ENCODE measurements around the gene RNF5. TPM values are rescaled to one million over a fixed set of nuclear protein-coding genes. Genes with fewer than 3 reads are reported as not detected.

The RNF5 gene
- total and polyA plus RNA-seq, 2 experiments from 2014 or later = 133 to 169 TPM

DNA sequence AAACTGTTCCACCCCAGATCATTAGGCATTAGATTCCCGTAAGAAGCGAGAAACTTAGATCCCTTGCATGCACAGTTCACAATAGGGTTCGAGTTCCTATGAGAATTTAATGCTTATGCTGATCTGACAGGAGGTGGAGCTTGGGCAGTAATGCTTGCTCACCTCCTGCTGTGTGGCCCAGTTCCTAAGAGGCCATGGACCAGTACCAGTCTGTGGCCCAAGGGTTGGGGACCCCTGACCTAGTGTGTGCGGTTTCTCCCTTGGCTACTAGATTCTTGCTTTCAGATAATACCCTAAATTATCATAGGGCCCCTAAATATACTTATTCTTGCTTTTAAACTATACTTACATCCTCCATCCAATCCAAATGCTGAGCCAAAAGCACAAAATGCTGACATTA is 16.2 kb downstream of the RNF5 start:
- DNase-seq (ENCODE audit: low spot score) = no peak
- Histone ChIP-seq H3K27me3 (no peaks in the 10 kb centered on the region), H2AFZ (no peak overlapping the region), H4K20me1 (ENCODE audit: insufficient read depth, poor library complexity, severe bottlenecking) (no peaks in the 10 kb centered on the region), H3K4me2 (peak overlapping the region; percentile 79), H3K9me3 (ENCODE audit: low read depth) (no peaks in the 10 kb centered on the region), H3K36me3 (replicated peaks; ENCODE audit: insufficient read depth, low read depth) (no peaks in the 10 kb centered on the region), H3K4me1 (ENCODE audit: insufficient read depth) (peaks cover 32% of the 10 kb centered on the region), H3K27ac (peak overlapping the region; percentile 94), H3K4me3 (no peak overlapping the region), H3K9me2 (replicated peaks; ENCODE audit: insufficient read depth) (no peaks in the 10 kb centered on the region), H3K79me2 (peaks cover 8% of the 10 kb centered on the region)
- TF ChIP-seq EZH2phosphoT487 (IDR thresholded peaks at IDR 0.05; ENCODE audit: low read depth, severe bottlenecking, unreplicated experiment) (no peak), EZH2 (IDR thresholded peaks at IDR 0.05; ENCODE audit: borderline replicate concordance) (no peak)
- TF ChIP-seq, protein P1, sequence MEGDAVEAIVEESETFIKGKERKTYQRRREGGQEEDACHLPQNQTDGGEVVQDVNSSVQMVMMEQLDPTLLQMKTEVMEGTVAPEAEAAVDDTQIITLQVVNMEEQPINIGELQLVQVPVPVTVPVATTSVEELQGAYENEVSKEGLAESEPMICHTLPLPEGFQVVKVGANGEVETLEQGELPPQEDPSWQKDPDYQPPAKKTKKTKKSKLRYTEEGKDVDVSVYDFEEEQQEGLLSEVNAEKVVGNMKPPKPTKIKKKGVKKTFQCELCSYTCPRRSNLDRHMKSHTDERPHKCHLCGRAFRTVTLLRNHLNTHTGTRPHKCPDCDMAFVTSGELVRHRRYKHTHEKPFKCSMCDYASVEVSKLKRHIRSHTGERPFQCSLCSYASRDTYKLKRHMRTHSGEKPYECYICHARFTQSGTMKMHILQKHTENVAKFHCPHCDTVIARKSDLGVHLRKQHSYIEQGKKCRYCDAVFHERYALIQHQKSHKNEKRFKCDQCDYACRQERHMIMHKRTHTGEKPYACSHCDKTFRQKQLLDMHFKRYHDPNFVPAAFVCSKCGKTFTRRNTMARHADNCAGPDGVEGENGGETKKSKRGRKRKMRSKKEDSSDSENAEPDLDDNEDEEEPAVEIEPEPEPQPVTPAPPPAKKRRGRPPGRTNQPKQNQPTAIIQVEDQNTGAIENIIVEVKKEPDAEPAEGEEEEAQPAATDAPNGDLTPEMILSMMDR (IDR thresholded peaks at IDR 0.05; ENCODE audit: poor library complexity) = no peak
- WGBS (ENCODE audit: low lambda C conversion rate, missing lambda C conversion rate) = 96% methylated on average over 4 of the region's 4 CpGs

DNA sequence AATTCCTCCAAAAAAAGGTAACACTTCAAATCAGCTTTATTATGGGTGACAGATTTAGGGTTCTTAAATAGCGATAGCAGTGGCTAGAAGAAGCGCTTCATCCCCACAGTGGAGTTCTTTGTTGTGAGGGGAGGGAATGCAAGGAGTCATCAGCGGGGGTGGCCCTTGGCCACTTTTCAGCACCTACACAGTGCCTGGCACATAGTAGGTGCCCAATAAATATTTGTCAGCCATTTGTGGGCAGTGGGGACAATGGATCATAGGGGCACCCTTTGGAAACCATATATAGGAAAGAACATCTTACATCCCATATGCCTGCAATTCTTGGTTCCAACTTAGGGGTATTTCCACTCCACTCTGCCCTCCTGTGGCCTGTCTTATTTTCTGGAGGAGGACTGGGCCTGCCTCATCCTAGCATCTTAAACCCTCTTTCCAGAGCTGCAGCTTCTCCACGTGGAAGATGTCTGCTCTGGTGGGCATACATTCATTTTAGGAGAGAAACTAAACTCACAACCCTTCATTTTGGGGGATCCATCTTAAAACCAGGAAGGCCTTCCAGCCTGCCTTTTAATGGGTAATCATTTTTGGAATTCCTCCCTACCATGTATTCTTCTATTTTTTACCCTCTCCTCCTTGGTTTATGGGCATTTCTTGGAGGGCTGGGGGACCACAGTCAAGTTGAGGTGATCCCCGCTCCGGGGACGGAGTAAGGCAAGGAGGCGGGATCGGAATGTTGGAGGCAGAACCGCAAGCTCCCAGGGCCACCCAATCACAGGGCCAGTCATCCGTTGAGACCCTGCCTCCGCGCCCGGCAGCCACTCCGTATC is 16.8 kb downstream of the RNF5 start:
- TF ChIP-seq, protein P1 (IDR thresholded peaks at IDR 0.05; ENCODE audit: poor library complexity) = peak; percentile 63
- TF ChIP-seq EZH2 (IDR thresholded peaks at IDR 0.05; ENCODE audit: borderline replicate concordance) = no peak
- peaks cover 32% of the 10 kb centered on the region for H3K4me1 ChIP-seq (ENCODE audit: insufficient read depth)

GRCh38 chr6:32195652-32195901 is 17.4 kb downstream of the RNF5 start:
- Histone ChIP-seq H3K27ac (peak overlapping the region; percentile 100), H3K4me3 (no peak overlapping the region), H3K9me2 (replicated peaks; ENCODE audit: insufficient read depth) (no peaks in the 10 kb centered on the region), H3K4me2 (no peak overlapping the region), H2AFZ (no peak overlapping the region), H4K20me1 (ENCODE audit: insufficient read depth, poor library complexity, severe bottlenecking) (no peaks in the 10 kb centered on the region), H3K4me1 (ENCODE audit: insufficient read depth) (peaks cover 30% of the 10 kb centered on the region), H3K36me3 (replicated peaks; ENCODE audit: insufficient read depth, low read depth) (no peaks in the 10 kb centered on the region), H3K9me3 (ENCODE audit: low read depth) (no peaks in the 10 kb centered on the region), H3K27me3 (no peaks in the 10 kb centered on the region), H3K79me2 (peaks cover 3% of the 10 kb centered on the region)
- 3% methylated on average over 23 of the region's 25 CpGs for WGBS (ENCODE audit: low lambda C conversion rate, missing lambda C conversion rate)
- TF ChIP-seq, protein P1 (IDR thresholded peaks at IDR 0.05; ENCODE audit: poor library complexity) = peak; percentile 38
- no peak for TF ChIP-seq EZH2phosphoT487 (IDR thresholded peaks at IDR 0.05; ENCODE audit: low read depth, severe bottlenecking, unreplicated experiment)
- DNase-seq (ENCODE audit: low spot score) = peak; percentile 100

More for the DNA sequence above, 16.8 kb downstream of the RNF5 start:
- Histone ChIP-seq H3K4me2 (peak overlapping the region; percentile 79), H3K79me2 (peaks cover 3% of the 10 kb centered on the region), H3K9me3 (ENCODE audit: low read depth) (no peaks in the 10 kb centered on the region), H3K27ac (peak overlapping the region; percentile 94), H3K27me3 (no peaks in the 10 kb centered on the region), H3K4me3 (peak overlapping the region; percentile 8), H3K9me2 (replicated peaks; ENCODE audit: insufficient read depth) (no peaks in the 10 kb centered on the region), H4K20me1 (ENCODE audit: insufficient read depth, poor library complexity, severe bottlenecking) (no peaks in the 10 kb centered on the region), H2AFZ (peak overlapping the region; percentile 4), H3K36me3 (replicated peaks; ENCODE audit: insufficient read depth, low read depth) (no peaks in the 10 kb centered on the region)
- WGBS (ENCODE audit: low lambda C conversion rate, missing lambda C conversion rate) = 18% methylated on average over 15 of the region's 15 CpGs
- peak; percentile 75 for DNase-seq (ENCODE audit: low spot score)

Measured in hepatocyte (in vitro differentiated cells).